HG02870 (cell line): ENCODE results near the gene PDS5A.
"Not testable (repeated sequence)": the region's sequence is repeated elsewhere in the genome, so short reads cannot be mapped to it uniquely, and the experiment has no call there.

Experiments
- ATAC-seq: cut with Tn5 transposase; IDR thresholded peaks from one replicate; pipeline ENCODE4 v1.9.1; 2021; ENCODE audit warnings: mild to moderate bottlenecking, moderate library complexity; ENCODE audit not compliant: unreplicated experiment

The PDS5A gene

DNA sequence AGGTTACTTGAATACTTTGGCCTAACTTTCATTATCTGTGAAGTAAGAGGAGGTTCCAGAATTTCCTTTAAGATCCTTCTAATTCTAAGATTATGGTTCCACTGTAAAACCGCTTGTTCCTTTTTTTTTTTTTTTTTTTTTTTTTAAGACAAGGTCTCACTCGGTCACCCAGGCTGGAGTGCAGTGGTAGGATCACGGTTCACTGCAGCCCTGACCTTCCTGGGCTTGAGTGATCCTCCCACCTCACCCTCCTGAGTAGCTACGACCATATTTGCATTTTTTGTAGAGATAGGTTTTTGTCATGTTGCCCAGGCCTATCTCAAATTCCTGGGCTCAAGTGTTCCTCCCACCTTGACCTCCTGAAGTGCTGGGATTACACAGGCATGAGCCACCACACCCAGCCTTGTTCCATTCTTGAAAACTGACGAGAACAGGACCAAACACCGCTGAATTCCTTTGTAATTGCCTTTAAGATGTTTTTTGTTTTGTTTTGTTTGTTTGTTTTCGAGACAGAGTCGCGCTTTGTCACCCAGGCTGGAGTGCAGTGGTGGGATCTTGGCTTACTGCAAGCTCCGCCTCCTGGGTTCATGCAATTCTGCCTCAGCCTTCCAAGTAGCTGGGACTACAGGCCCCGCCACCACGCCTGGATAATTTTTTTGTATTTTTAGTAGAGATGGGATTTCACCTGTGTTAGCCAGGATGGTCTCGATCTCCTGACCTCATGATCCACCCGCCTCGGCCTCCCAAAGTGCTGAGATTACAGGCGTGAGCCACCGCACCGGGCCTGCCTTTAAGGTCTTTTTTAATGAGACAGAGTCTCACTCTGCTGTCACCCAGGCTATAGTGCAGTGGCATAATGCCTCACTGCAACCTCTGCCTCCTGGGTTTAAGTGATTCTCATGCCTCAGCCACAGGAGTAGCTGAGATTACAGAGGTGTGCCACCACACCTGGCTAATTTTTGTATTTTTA is 6.8 kb downstream of the PDS5A start:
- ATAC-seq, result peak; percentile 59

- no peak for ATAC-seq
Observed at GRCh38 chr4:39963656-39964055, 14.1 kb downstream of the PDS5A start.

DNA sequence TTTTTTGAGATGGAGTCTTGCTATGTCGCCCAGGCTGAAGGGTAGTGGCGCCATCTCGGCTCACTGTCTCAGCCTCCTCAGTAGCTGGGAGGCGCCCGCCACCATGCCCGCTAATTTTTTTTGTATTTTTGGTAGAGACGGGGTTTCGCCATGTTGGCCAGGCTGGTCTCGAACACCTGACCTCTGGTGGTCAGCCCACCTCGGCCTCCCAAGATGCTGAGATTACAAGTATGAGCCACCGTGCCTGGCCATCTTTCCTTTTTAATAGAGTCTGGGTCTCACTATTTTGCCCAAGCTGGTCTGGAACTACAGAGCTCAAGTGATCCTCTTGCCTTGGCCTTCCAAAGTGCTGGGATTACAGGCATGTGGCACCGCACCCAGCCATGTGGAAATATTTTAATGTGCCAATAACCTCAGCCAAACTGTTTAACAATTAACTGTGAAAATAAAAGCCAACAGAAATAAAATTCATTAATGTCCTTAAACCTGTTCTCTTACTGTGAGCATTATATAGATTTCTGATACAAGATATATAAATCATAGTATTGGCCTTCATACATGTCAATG is 16.3 kb downstream of the PDS5A start:
- ATAC-seq, result no peak

DNA sequence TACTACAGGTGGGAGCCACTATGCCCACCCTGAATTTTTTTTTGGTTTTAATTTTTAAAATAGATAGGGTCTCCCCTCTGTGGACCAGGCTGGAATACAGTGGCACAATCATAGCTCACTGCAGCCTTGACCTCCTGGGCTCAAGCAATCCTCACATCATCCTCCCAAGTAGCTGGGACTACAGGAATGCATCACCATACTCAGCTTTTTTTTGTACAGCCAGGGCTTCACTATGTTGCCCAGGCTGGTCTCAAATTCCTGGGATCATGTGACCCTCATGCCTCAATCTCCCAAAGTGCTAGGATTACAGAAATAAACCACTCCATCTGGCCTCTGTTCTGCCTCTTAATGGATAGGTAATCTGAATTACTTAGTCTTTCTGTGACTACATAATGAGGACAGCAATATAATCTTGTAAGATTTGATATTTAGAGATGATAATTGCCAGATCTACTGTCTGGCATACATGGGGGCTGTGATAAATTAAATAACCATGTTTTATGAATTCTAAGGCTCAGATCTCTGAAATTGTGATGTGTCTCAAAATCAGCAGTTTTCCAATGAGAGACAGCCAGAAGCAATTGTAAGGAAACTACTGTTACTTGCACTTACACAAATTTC is 26.7 kb downstream of the PDS5A start:
- ATAC-seq, result no peak

GRCh38 chr4:39947963-39948362 is 29.7 kb downstream of the PDS5A start:
- ATAC-seq, result no peak

DNA sequence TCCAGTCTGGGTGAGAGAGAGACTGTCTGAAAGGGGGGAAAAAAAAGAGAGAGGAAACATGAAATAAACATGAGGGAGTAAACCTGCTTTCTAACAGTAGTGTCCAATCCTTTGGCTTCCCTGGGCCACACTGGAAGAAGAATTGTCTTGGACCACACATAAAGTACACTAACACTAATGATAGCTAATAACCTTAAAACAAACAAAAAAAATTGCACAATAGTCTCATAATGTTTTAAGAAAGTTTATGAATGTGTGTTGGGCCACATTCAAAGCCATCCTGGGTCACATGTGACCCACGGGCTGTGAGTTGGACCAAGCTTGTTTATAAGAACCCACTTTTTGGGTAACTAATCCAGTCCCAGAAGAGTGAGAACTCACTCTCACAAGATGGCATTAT is 30.3 kb downstream of the PDS5A start:
- no peak for ATAC-seq

GRCh38 chr4:39944245-39944644 is 33.5 kb downstream of the PDS5A start:
- not testable (repeated sequence) for ATAC-seq

- peak; percentile 40 for ATAC-seq
Observed at GRCh38 chr4:39942507-39942906, 35.2 kb downstream of the PDS5A start.

- no peak for ATAC-seq
Observed at GRCh38 chr4:39941682-39942217, 36.0 kb downstream of the PDS5A start.

GRCh38 chr4:39937683-39938268 is 39.9 kb downstream of the PDS5A start:
- peak; percentile 66 for ATAC-seq

DNA sequence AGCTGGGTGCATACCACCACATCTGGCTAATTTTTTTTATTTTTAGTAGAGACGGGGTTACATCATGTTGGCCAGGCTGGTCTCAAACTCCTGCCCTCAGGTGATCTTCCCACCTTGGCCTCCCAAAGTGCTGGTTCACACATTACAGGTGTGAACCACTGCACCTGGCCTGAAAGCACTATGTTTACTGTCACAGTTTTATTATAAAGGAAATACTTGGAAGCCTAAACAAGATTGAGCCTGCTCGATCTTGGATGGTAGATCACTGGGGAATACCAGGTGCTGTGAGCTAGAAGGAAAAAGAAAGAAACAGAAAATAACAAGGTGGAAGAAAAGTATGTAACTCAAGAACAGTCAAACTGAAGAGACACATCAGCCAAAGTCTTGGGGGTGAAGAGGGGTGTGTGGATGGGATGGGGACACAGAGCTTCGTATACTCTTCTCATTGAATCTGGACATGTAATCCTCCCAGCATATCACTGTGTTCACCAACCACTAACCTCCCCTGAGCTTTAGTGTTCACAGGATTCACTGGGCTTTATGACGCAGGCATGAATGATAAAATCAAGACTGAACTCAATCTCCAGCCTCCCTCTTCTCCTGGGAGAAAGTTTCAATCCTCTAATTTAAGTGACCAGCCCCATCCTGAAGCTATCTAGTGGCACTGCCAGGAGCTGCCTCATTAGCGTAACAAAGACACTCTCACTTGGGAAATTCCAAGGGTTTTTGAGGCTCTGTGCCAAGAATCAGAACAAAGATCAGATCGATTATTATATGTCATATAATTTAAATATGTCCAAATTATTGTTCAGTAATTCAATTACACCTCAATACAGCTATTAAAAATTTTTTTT is 40.9 kb downstream of the PDS5A start:
- ATAC-seq, result no peak

DNA sequence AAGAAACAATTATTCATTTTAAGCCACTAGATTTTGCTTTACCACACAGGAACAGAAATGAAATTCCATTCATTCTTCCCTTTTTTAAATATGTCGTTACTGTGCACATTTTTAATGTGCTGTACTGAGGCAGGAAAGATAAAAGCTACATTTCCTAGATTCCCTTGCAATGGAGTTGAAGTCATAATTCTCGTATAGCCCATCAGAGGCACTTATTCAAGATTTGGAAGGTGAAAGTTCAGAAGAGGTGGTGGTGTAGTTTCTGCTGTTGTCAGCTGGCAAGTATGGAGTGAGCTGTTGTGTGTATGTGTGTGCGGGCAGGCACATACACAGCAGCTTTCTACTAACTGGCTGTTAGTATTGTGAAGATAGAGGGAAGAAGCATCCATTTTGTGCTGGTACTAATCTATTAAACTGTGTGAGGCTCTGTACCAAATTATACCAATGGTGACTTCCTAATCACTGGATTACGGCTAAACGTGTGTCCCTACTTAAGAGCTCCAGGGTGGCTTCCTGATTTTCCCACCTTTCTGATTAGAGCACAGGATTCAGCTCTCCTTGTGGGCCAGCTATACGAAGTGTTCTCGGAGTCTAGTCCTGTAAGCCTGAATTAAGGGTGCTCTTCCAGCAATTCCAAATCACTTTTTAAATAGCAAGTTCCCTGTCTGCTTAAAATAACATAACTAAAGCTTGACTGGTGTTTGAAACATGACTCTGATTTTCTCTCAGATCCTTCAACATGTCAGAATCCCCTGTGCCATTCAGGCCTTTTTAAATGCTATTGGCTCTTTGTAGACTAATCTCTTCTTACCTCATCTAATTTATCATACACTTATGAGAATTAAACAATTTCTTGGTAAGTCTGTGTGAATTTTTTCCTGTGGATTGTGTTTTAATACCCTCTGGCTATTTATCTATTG is 43.8 kb downstream of the PDS5A start:
- ATAC-seq, result no peak

GRCh38 chr4:39932776-39933402 is 44.8 kb downstream of the PDS5A start:
- ATAC-seq, result no peak

DNA sequence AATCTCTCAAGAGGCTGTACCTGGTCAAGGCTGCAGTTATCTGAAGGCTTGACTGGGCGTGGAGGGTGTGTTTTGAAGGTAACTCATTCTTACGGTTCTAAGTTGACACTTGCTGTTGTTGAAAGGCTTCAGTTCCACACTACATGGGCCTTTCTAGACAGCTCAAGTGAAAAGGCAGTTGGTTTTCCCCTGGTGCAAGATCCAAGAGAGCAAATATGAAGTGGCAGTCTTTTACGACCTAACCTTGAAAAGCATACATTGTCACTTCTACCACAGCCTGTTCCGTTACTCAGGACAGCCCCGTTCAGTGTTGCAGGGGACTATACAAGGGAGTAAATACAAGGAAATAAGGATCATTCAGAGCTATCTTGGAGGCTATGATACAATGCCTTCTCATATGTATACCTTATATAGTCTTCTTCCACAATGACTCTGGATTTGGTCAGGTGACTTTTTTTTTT is 46.2 kb downstream of the PDS5A start:
- ATAC-seq, result no peak

GRCh38 chr4:39928538-39928937 is 49.2 kb downstream of the PDS5A start:
- ATAC-seq, result no peak

GRCh38 chr4:39924014-39924413 is 53.7 kb downstream of the PDS5A start:
- no peak for ATAC-seq

DNA sequence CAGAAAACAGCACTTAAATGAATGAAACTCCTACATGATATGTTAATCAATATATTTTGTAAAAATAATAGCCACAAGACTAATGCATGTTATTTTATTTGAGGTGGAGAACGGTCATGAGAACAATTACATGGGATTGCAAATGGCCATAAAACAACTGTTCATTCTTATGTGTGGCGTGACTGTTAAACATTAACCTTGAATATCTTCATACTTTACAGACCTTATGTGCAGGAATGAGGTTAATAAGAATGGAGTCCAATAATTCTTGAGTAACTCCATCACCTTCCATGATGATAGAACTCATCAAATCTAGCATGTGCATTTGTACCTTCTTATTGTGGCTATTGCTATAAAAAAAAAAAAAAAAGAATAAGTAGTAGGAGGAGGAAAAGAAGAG is 55.3 kb downstream of the PDS5A start:
- ATAC-seq, result no peak

DNA sequence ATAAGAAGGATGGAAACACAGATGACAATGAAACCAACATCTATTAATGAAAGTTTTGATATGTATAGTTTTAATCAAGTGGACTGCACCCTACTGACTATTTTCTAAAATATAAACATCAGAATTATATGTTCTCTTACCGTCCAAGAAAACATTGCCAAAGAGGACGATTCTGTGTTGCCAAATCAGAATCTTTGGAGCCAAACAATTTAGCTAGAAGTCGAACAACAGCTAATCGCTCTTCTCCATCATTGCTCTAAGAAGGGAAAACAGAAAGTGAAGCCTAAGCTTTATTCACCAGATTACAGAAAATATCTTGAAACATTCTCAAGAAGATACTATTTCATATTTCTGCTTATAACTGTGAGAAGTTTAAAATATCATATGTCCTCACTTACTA is 64.2 kb downstream of the PDS5A start:
- no peak for ATAC-seq

GRCh38 chr4:39910064-39910463 is 67.6 kb downstream of the PDS5A start:
- no peak for ATAC-seq
